Activated CD4-positive, alpha-beta T cell treated with anti-CD3 and anti-CD28 coated beads, Interleukin-2, amount 10 ng/mL, durations not matched to agents 24 days and 14 days (primary cell): Measurements from ENCODE around the gene MAP6. TPM values are rescaled to one million over a fixed set of nuclear protein-coding genes. Genes with fewer than 3 reads are reported as not detected.

Experiments used
- DNase-seq: peaks from one replicate; pipeline ENCODE4 v3.0.0; 2022
- H3K27ac Mint-ChIP-seq: one replicate; pipeline ENCODE4 v1.8.0; 2022; ENCODE audit warnings: mild to moderate bottlenecking, mixed read lengths
- H3K27me3 Mint-ChIP-seq: one replicate; pipeline ENCODE4 v1.8.0; 2022; ENCODE audit warnings: mixed read lengths
- H3K36me3 Mint-ChIP-seq: one replicate; pipeline ENCODE4 v1.8.0; 2022; ENCODE audit warnings: low read depth, mild to moderate bottlenecking, mixed read lengths
- H3K4me1 Mint-ChIP-seq: one replicate; pipeline ENCODE4 v1.8.0; 2021; ENCODE audit warnings: mixed read lengths
- H3K4me3 Mint-ChIP-seq: one replicate; pipeline ENCODE4 v1.8.0; 2022; ENCODE audit warnings: mild to moderate bottlenecking, moderate library complexity, mixed read lengths
- H3K9me3 Mint-ChIP-seq: one replicate; pipeline ENCODE4 v1.8.0; 2021; ENCODE audit warnings: mixed read lengths
- intact Hi-C: fragments of 100-400 bp; cut with micrococcal nuclease; formaldehyde crosslinking; loops from one replicate; pipeline ENCODE4 v1.15.1; 2023
- total RNA-seq: library from RNA; stranded (reverse); gene quantifications from 2 replicates; pipeline ENCODE4 v1.2.3, GENCODE V29; 2022

Gene MAP6
- total RNA-seq, 1 donor from 2014 or later = 0.09 TPM

GRCh38 chr11:75542088-75542438, 126.8 kb downstream of the MAP6 start:
- Mint-ChIP-seq H3K4me3 (no peak overlapping the region), H3K27ac (no peak overlapping the region), H3K4me1 (peaks cover 16% of the 10 kb centered on the region), H3K27me3 (peaks cover 10% of the 10 kb centered on the region), H3K9me3 (no peaks in the 10 kb centered on the region), H3K36me3 (no peaks in the 10 kb centered on the region)
- intact Hi-C loops = no loop called here
- no peak for DNase-seq

GRCh38 chr11:75541193-75542087, 127.4 kb downstream of the MAP6 start:
- Mint-ChIP-seq H3K36me3 (no peaks in the 10 kb centered on the region), H3K4me3 (no peak overlapping the region), H3K9me3 (no peaks in the 10 kb centered on the region), H3K4me1 (peaks cover 23% of the 10 kb centered on the region), H3K27ac (no peak overlapping the region), H3K27me3 (peaks cover 10% of the 10 kb centered on the region)
- DNase-seq = no peak
- intact Hi-C loops = no loop called here

GRCh38 chr11:75539459-75540334, 129.1 kb downstream of the MAP6 start:
- Mint-ChIP-seq H3K27me3 (peaks cover 2% of the 10 kb centered on the region), H3K27ac (no peak overlapping the region), H3K36me3 (no peaks in the 10 kb centered on the region), H3K9me3 (no peaks in the 10 kb centered on the region), H3K4me3 (no peak overlapping the region), H3K4me1 (peaks cover 26% of the 10 kb centered on the region)
- no peak for DNase-seq
- intact Hi-C loops = no loop called here

- H3K9me3 Mint-ChIP-seq = no peaks in the 10 kb centered on the region
- no peak overlapping the region for H3K4me3 Mint-ChIP-seq
- intact Hi-C loops = no loop called here
- no peaks in the 10 kb centered on the region for H3K36me3 Mint-ChIP-seq
- no peak for DNase-seq
- no peak overlapping the region for H3K27ac Mint-ChIP-seq
- peaks cover 28% of the 10 kb centered on the region for H3K4me1 Mint-ChIP-seq
- no peaks in the 10 kb centered on the region for H3K27me3 Mint-ChIP-seq
These were observed 130.5 kb downstream of the MAP6 start for GRCh38 chr11:75538150-75538942.

- no peaks in the 10 kb centered on the region for H3K36me3 Mint-ChIP-seq
- H3K9me3 Mint-ChIP-seq = no peaks in the 10 kb centered on the region
- H3K4me3 Mint-ChIP-seq = peak overlapping the region; percentile 2
- DNase-seq = no peak
- H3K4me1 Mint-ChIP-seq = peaks cover 28% of the 10 kb centered on the region
- peak overlapping the region; percentile 40 for H3K27ac Mint-ChIP-seq
- intact Hi-C loops = no loop called here
- H3K27me3 Mint-ChIP-seq = no peaks in the 10 kb centered on the region
These were observed 131.1 kb downstream of the MAP6 start for GRCh38 chr11:75537740-75538139.

Other genes starting within 250 kb of the MAP6 start
- gene KLHL35, start 235.8 kb downstream of the MAP6 start, total RNA-seq = 1.7 and 2.0 TPM in 2 replicates
- gene GDPD5, start 143.1 kb downstream of the MAP6 start, total RNA-seq = 13.4 and 14.5 TPM in 2 replicates
- gene SERPINH1, start 106.8 kb downstream of the MAP6 start, total RNA-seq = 29.6 and 30.3 TPM in 2 replicates
- not detected in 2 replicates for gene MOGAT2, start 48.8 kb upstream of the MAP6 start, total RNA-seq
- 7.3 and 8.6 TPM in 2 replicates for gene DGAT2, start 99.7 kb upstream of the MAP6 start, total RNA-seq
- gene UVRAG, start 146.2 kb upstream of the MAP6 start, total RNA-seq = 18.2 and 19.2 TPM in 2 replicates